Neural cell (in vitro differentiated cells): ENCODE measurements around the gene SMIM1. TPM values are rescaled to one million over a fixed set of nuclear protein-coding genes. Genes with fewer than 3 reads are reported as not detected.

Source experiments
- H2AFZ ChIP-seq: fragments of 200-600, 300-800 bp; sonication (generic), shearing (Covaris generic); 2 replicates; pipeline ENCODE4 v1.6.0; 2014; ENCODE audit warnings: low read depth, mild to moderate bottlenecking, antibody characterized with exemption, low read length, moderate library complexity
- H3F3A ChIP-seq: fragments of 200-600 bp; shearing (Covaris generic); 2 replicates; pipeline ENCODE4 v1.6.1; 2016; ENCODE audit warnings: mild to moderate bottlenecking, moderate library complexity, mixed read lengths, antibody characterized with exemption, low read length; ENCODE audit not compliant: insufficient read depth, poor library complexity, severe bottlenecking
- H3K27ac ChIP-seq: fragments of 200-600, 300-800 bp; sonication (generic), shearing (Covaris generic); 2 replicates; pipeline ENCODE4 v1.5.1; 2014; ENCODE audit warnings: mild to moderate bottlenecking, low read length, moderate library complexity
- H3K27me3 ChIP-seq: fragments of 300-800, 200-600 bp; sonication (generic), shearing (Covaris generic); 2 replicates; pipeline ENCODE4 v1.6.0; 2014; ENCODE audit warnings: mild to moderate bottlenecking, low read depth, low read length, moderate library complexity; ENCODE audit not compliant: insufficient read depth
- H3K36me3 ChIP-seq: fragments of 300-800, 200-600 bp; sonication (generic), shearing (Covaris generic); 2 replicates; pipeline ENCODE4 v1.5.1; 2014; ENCODE audit warnings: mild to moderate bottlenecking, antibody characterized with exemption, low read length, moderate library complexity; ENCODE audit not compliant: insufficient read depth
- H3K4me2 ChIP-seq: fragments of 300-800, 200-600 bp; sonication (generic), shearing (Covaris generic); 2 replicates; pipeline ENCODE4 v1.6.0; 2014; ENCODE audit warnings: mild to moderate bottlenecking, low read length
- H3K4me3 ChIP-seq: fragments of 300-800, 200-600 bp; sonication (generic), shearing (Covaris generic); 2 replicates; pipeline ENCODE4 v1.5.1; 2014; ENCODE audit warnings: mild to moderate bottlenecking, low read length, moderate library complexity
- H3K79me2 ChIP-seq: fragments of 200-600 bp; shearing (Covaris generic); replicated peaks from 2 replicates; pipeline ENCODE4 v1.6.0; 2014; ENCODE audit warnings: mild to moderate bottlenecking, low read length, moderate library complexity; ENCODE audit not compliant: insufficient read depth
- H3K9ac ChIP-seq: fragments of 300-800, 200-600 bp; sonication (generic), shearing (Covaris generic); 2 replicates; pipeline ENCODE4 v1.6.1; 2016; ENCODE audit warnings: mild to moderate bottlenecking, low read length, mixed read lengths
- H3K9me2 ChIP-seq: fragments of 200-600 bp; shearing (Covaris generic); 2 replicates; pipeline ENCODE4 v1.6.1; 2016; ENCODE audit warnings: mild to moderate bottlenecking, low read length, mixed read lengths; ENCODE audit not compliant: insufficient read depth
- H3K9me3 ChIP-seq: fragments of 200-600, 300-800 bp; sonication (generic), shearing (Covaris generic); 2 replicates; pipeline ENCODE4 v1.6.1; 2016; ENCODE audit warnings: mild to moderate bottlenecking, mixed run types, low read length, moderate library complexity, mixed read lengths
- H4K20me1 ChIP-seq: fragments of 200-600 bp; shearing (Covaris generic); 2 replicates; pipeline ENCODE4 v1.6.1; 2016; ENCODE audit warnings: mild to moderate bottlenecking, mixed run types; ENCODE audit not compliant: insufficient read depth
- EP300 ChIP-seq: fragments of 450-650 bp; conservative IDR thresholded peaks from 2 replicates; pipeline ENCODE4 v1.6.1; 2014; ENCODE audit warnings: antibody characterized with exemption, mild to moderate bottlenecking, moderate library complexity; ENCODE audit not compliant: poor library complexity, severe bottlenecking
- EZH2 ChIP-seq: fragments of 200-600, 300-800 bp; shearing (Covaris generic), sonication (generic); IDR thresholded peaks from 2 replicates; pipeline ENCODE4 v1.6.1; 2014; ENCODE audit warnings: antibody characterized with exemption, low read length, borderline replicate concordance, mild to moderate bottlenecking; ENCODE audit not compliant: insufficient read depth, poor library complexity, severe bottlenecking
- MXI1 ChIP-seq: fragments of 450-650 bp; conservative IDR thresholded peaks from 2 replicates; pipeline ENCODE4 v1.6.1; 2014; ENCODE audit warnings: antibody characterized with exemption, mild to moderate bottlenecking; ENCODE audit not compliant: poor library complexity, severe bottlenecking
- POLR2AphosphoS5 ChIP-seq: IDR thresholded peaks from 2 replicates; pipeline ENCODE4 v1.6.1; 2012
- RAD21 ChIP-seq: fragments of 450-650 bp; conservative IDR thresholded peaks from 2 replicates; pipeline ENCODE4 v1.6.1; 2014; ENCODE audit warnings: antibody characterized with exemption, mild to moderate bottlenecking, moderate library complexity
- REST ChIP-seq: IDR thresholded peaks from 2 replicates; pipeline ENCODE4 v1.6.1; 2012; ENCODE audit warnings: borderline replicate concordance
- SMC3 ChIP-seq: fragments of 450-650 bp; conservative IDR thresholded peaks from 2 replicates; pipeline ENCODE4 v1.6.1; 2014; ENCODE audit warnings: antibody characterized with exemption, mild to moderate bottlenecking, moderate library complexity; ENCODE audit not compliant: poor library complexity
- TAF1 ChIP-seq: IDR thresholded peaks from 2 replicates; pipeline ENCODE4 v1.6.1; 2012; ENCODE audit warnings: low read depth
- polyA plus RNA-seq: library from polyadenylated mRNA; depleted of rRNA; stranded (reverse); fragments of >200 nt; gene quantifications from 2 replicates; pipeline ENCODE4 v1.2.3, GENCODE V29; 2014
- TF ChIP-seq, protein P1 (sequence below): fragments of 450-650 bp; IDR thresholded peaks from 2 replicates; pipeline ENCODE4 v1.5.1; 2014; ENCODE audit warnings: antibody characterized with exemption, mild to moderate bottlenecking, moderate library complexity; ENCODE audit not compliant: poor library complexity, severe bottlenecking

Gene SMIM1
- polyA plus RNA-seq, 1 donor from 2014 or later, result not detected

- Histone ChIP-seq H3K36me3 (no peaks in the 10 kb centered on the region), H3K9me3 (no peaks in the 10 kb centered on the region), H2AFZ (no peak overlapping the region), H3K9ac (no peak overlapping the region), H3K9me2 (no peaks in the 10 kb centered on the region), H3K79me2 (no peaks in the 10 kb centered on the region), H3K4me3 (no peak overlapping the region), H3K27ac (no peak overlapping the region), H3K4me2 (no peak overlapping the region), H4K20me1 (no peaks in the 10 kb centered on the region), H3F3A (no peaks in the 10 kb centered on the region), H3K27me3 (peaks cover 4% of the 10 kb centered on the region)
- no peak for TF ChIP-seq MXI1
- no peak for TF ChIP-seq EZH2
Observed at GRCh38 chr1:3768811-3769390, 3.6 kb upstream of the SMIM1 start.

DNA sequence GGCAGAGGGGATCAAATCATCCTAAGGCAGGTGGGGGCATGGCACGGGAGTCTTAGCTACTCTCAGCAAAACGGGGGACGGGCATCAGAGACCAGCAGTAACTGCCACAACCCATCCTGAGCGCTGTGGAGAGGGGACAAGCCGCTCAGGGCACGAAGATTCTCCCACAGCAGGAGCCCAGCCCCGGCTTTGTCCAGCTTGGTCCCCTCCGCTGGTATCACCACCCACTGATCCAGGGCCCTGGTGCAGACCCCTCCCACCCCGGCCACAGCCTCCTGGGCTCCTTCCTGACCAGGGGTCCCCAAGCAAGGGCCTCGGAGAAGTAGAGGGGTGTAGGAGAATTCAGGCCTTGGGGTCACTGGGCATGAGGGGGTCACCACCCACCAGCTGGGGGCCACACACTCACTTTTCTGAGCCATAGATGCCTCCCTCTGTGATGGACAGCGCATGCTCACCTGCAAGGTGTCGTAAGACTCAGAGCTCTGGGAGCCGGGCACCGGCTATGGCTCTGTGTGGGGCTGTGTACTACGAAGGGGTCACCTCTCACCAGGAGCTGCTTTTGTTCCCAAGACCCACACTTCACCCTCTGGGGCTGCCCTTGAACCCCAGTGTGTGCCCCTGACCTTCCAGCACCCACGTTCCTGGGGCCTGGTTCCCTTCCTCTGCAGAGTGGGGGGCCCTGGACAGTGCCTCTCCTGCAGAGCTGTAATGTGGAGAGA is 2.3 kb upstream of the SMIM1 start:
- H3F3A ChIP-seq, result no peaks in the 10 kb centered on the region
- no peak overlapping the region for H3K27ac ChIP-seq
- H4K20me1 ChIP-seq, result no peaks in the 10 kb centered on the region
- no peak overlapping the region for H2AFZ ChIP-seq
- no peaks in the 10 kb centered on the region for H3K79me2 ChIP-seq
- H3K9ac ChIP-seq, result no peak overlapping the region
- no peak for TF ChIP-seq EZH2
- no peak for TF ChIP-seq POLR2AphosphoS5
- TF ChIP-seq RAD21, result no peak
- no peak for TF ChIP-seq SMC3
- TF ChIP-seq TAF1, result no peak
- no peak for TF ChIP-seq EP300
- TF ChIP-seq, protein P1, sequence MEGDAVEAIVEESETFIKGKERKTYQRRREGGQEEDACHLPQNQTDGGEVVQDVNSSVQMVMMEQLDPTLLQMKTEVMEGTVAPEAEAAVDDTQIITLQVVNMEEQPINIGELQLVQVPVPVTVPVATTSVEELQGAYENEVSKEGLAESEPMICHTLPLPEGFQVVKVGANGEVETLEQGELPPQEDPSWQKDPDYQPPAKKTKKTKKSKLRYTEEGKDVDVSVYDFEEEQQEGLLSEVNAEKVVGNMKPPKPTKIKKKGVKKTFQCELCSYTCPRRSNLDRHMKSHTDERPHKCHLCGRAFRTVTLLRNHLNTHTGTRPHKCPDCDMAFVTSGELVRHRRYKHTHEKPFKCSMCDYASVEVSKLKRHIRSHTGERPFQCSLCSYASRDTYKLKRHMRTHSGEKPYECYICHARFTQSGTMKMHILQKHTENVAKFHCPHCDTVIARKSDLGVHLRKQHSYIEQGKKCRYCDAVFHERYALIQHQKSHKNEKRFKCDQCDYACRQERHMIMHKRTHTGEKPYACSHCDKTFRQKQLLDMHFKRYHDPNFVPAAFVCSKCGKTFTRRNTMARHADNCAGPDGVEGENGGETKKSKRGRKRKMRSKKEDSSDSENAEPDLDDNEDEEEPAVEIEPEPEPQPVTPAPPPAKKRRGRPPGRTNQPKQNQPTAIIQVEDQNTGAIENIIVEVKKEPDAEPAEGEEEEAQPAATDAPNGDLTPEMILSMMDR, result no peak
- no peak for TF ChIP-seq MXI1
- no peak for TF ChIP-seq REST
- H3K4me2 ChIP-seq, result no peak overlapping the region
- H3K4me3 ChIP-seq, result no peak overlapping the region
- peaks cover 4% of the 10 kb centered on the region for H3K27me3 ChIP-seq
- H3K9me3 ChIP-seq, result no peaks in the 10 kb centered on the region
- no peaks in the 10 kb centered on the region for H3K9me2 ChIP-seq
- H3K36me3 ChIP-seq, result no peaks in the 10 kb centered on the region
